ENCODE data around the gene CUEDC2.
A peak's percentile ranks its signal among the peaks of the same experiment; 100 is the strongest.

Gene CUEDC2

DNA sequence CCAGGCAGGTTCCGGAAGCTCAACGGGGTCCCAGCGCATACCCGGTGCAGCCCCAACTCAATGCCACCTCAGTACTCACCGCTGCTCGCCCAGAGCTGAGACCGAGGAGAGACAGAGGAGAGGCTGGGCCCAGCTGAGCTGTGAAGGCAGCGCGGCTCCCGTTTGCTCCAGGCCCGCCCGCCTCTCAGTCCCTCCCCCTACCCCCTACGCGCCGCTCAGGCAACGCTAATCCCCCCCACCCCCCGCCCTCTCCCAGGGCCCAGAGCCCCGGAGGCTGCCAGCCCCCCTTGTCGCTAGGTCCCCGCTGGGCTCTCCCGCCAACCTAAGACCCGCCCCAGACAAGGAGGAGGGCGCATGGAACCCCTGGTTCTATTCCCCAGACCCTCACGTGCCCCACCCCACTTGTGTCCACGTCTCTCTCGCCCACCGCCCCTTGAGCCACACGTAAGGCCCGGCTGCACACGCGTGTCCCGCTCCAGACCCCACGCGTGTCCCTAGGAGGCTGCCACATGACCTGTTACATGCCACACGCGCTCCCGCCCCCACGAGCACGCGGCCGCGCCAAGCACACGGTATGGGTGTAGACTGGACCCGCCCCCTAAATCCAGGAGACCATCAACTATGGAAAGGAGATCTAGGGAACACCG, 13.6 kb downstream of the CUEDC2 start, which contains the start of gene PSD:
Gene PSD (minus strand): TSS at position 164 of the 647 bp plus-strand sequence. CDS start 1,747 bp downstream, outside the sequence.
- Histone ChIP-seq H3K27me3 (replicated peaks; ENCODE audit: control insufficient read depth, insufficient read depth, low read length, poor library complexity, severe bottlenecking) (peaks cover 18% of the 10 kb centered on the region), H3K9me3 (ENCODE audit: control insufficient read depth, low read length) (no peaks in the 10 kb centered on the region), H3K4me1 (ENCODE audit: control insufficient read depth, insufficient read depth, low read length, poor library complexity, severe bottlenecking) (peaks cover 37% of the 10 kb centered on the region), H3K27ac (ENCODE audit: insufficient read depth, low read length, poor library complexity, severe bottlenecking) (no peak within 1 kb of the TSS), H3K36me3 (ENCODE audit: control insufficient read depth, insufficient read depth, low read length) (no peaks in the 10 kb centered on the region), H3K4me3 (ENCODE audit: insufficient read depth, low read depth, low read length, poor library complexity, severe bottlenecking) (peak within 1 kb of the TSS; percentile 88)
- no peak for DNase-seq

- Histone ChIP-seq H3K4me1 (ENCODE audit: control insufficient read depth, insufficient read depth, low read length, poor library complexity, severe bottlenecking) (peaks cover 23% of the 10 kb centered on the region), H3K9me3 (ENCODE audit: control insufficient read depth, low read length) (no peaks in the 10 kb centered on the region), H3K36me3 (ENCODE audit: control insufficient read depth, insufficient read depth, low read length) (no peaks in the 10 kb centered on the region), H3K27ac (ENCODE audit: insufficient read depth, low read length, poor library complexity, severe bottlenecking) (no peak overlapping the region), H3K4me3 (ENCODE audit: insufficient read depth, low read depth, low read length, poor library complexity, severe bottlenecking) (no peak overlapping the region), H3K27me3 (replicated peaks; ENCODE audit: control insufficient read depth, insufficient read depth, low read length, poor library complexity, severe bottlenecking) (peaks cover 18% of the 10 kb centered on the region)
- no peak for DNase-seq
Observed at GRCh38 chr10:102416695-102417094, 15.7 kb downstream of the CUEDC2 start.

DNA sequence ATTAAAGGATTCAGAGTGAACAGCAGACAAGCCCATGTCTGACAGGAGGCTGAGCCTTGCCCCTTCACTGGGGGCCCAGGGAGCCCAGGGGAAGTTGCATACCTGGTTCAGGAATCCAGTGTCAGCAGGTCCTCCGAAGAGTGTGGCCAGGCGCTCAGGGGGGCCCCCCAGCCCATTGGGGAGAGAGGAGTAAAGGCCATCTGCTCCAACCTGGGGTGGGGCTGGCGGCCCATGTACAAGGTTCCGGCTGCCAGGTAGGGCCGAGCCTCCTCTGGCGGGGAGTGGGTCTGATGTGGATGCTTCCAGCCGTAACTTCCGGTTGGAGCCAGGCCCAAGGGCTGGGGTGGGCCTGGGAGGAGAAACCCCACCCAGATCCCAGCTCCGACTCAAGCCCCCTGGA, 16.1 kb downstream of the CUEDC2 start:
- Histone ChIP-seq H3K9me3 (ENCODE audit: control insufficient read depth, low read length) (no peaks in the 10 kb centered on the region), H3K36me3 (ENCODE audit: control insufficient read depth, insufficient read depth, low read length) (no peaks in the 10 kb centered on the region), H3K4me1 (ENCODE audit: control insufficient read depth, insufficient read depth, low read length, poor library complexity, severe bottlenecking) (peaks cover 23% of the 10 kb centered on the region), H3K27me3 (replicated peaks; ENCODE audit: control insufficient read depth, insufficient read depth, low read length, poor library complexity, severe bottlenecking) (peaks cover 18% of the 10 kb centered on the region), H3K4me3 (ENCODE audit: insufficient read depth, low read depth, low read length, poor library complexity, severe bottlenecking) (no peak overlapping the region), H3K27ac (ENCODE audit: insufficient read depth, low read length, poor library complexity, severe bottlenecking) (no peak overlapping the region)
- DNase-seq, result no peak

DNA sequence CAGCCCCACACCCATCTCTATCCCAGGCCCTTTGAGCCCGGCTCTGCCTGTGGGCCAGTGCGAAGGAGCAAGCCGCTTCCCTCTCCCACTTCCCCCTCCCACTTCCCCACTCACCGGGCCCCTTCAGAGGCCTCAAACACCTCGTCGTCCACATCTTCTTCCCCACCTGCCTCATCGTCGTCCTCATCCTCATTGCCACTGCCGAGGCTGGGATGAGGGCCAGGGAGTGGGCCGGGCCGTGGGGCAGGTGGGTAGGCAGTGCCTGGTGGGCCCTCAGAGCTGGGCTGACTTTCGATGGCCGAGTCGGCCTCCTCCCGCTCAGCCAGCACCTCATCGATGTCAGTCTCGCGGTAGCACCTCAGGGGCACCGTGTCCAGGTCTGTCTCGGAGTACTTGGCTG, 17.6 kb downstream of the CUEDC2 start:
- H3K9me3 ChIP-seq (ENCODE audit: control insufficient read depth, low read length), result no peaks in the 10 kb centered on the region
- H3K4me1 ChIP-seq (ENCODE audit: control insufficient read depth, insufficient read depth, low read length, poor library complexity, severe bottlenecking), result peaks cover 26% of the 10 kb centered on the region
- DNase-seq, result no peak
- H3K27me3 ChIP-seq (replicated peaks; ENCODE audit: control insufficient read depth, insufficient read depth, low read length, poor library complexity, severe bottlenecking), result peaks cover 24% of the 10 kb centered on the region
- no peak overlapping the region for H3K4me3 ChIP-seq (ENCODE audit: insufficient read depth, low read depth, low read length, poor library complexity, severe bottlenecking)
- no peaks in the 10 kb centered on the region for H3K36me3 ChIP-seq (ENCODE audit: control insufficient read depth, insufficient read depth, low read length)
- no peak overlapping the region for H3K27ac ChIP-seq (ENCODE audit: insufficient read depth, low read length, poor library complexity, severe bottlenecking)

DNA sequence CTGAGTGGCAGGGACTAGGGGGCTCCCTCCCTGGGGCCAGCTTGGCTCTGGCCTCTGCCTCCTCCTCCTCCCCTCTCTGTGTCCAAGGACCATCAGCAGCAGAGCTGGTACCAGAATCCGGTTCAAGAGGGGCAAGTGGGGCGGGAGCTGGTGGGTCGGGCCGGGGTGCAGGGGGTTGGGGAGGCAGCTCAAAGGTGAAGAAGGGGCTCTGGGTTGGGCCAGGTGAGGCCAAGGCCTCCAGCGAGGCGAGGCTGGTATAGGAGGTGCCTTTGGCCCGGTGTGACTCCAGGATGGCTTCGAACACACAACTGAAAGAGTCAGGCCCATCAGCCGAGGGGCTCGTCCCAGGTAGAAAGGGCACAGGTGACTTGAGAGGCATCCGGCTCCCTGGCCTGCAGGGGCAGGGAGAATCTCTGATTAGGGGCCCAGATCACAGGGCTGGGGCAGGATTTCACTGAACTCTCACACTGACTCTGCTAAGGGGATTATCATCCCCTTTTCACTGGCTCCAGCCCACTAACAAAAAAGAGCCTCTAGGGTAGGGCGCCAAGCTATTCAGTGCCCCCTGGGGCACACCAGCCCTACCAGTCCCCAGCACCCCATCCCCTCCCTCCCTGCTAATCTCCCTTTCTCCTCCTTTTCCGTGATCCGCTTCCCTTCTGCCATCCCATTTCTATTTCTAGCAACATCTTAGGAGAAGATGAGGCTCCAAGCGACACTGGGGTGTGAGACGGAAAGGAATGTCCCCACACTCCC, 18.4 kb downstream of the CUEDC2 start:
- H3K4me1 ChIP-seq (ENCODE audit: control insufficient read depth, insufficient read depth, low read length, poor library complexity, severe bottlenecking), result peaks cover 25% of the 10 kb centered on the region
- H3K27ac ChIP-seq (ENCODE audit: insufficient read depth, low read length, poor library complexity, severe bottlenecking), result no peak overlapping the region
- H3K9me3 ChIP-seq (ENCODE audit: control insufficient read depth, low read length), result no peaks in the 10 kb centered on the region
- no peaks in the 10 kb centered on the region for H3K36me3 ChIP-seq (ENCODE audit: control insufficient read depth, insufficient read depth, low read length)
- no peak overlapping the region for H3K4me3 ChIP-seq (ENCODE audit: insufficient read depth, low read depth, low read length, poor library complexity, severe bottlenecking)
- peaks cover 21% of the 10 kb centered on the region for H3K27me3 ChIP-seq (replicated peaks; ENCODE audit: control insufficient read depth, insufficient read depth, low read length, poor library complexity, severe bottlenecking)
- no peak for DNase-seq

DNA sequence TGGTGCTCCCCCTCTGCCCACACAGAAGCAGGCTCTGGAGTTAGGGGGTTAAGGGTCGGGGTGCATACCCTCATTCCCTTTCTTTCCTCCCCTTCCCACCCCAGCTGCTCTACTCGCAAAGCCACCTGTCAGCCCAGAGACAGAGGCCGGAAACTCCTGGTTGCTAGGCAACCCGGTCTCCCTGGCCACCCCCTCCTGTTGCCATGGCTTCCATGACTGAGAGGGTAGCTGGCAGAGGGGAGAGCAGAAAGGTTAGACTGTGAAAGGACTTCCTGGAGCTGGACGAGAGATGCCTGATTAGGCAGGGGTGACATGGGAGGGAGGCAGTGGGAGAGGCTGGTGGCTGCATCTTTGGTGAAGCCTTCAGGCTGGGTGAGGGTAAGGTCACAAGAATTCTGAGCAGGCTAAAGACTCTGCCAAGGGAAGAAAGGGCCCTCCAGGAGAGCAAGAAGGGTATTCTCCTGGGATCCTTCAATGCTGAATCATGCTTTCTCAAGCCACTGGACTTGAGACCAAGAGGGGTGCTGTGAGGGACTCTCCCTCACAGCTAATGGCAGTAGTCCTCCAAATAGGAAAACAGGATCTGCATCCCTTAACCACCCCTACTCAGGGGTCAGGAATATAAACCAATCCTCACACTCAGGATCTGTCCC, 19.2 kb downstream of the CUEDC2 start:
- Histone ChIP-seq H3K9me3 (ENCODE audit: control insufficient read depth, low read length) (no peaks in the 10 kb centered on the region), H3K4me3 (ENCODE audit: insufficient read depth, low read depth, low read length, poor library complexity, severe bottlenecking) (no peak overlapping the region), H3K36me3 (ENCODE audit: control insufficient read depth, insufficient read depth, low read length) (no peaks in the 10 kb centered on the region), H3K4me1 (ENCODE audit: control insufficient read depth, insufficient read depth, low read length, poor library complexity, severe bottlenecking) (peaks cover 26% of the 10 kb centered on the region), H3K27ac (ENCODE audit: insufficient read depth, low read length, poor library complexity, severe bottlenecking) (no peak overlapping the region), H3K27me3 (replicated peaks; ENCODE audit: control insufficient read depth, insufficient read depth, low read length, poor library complexity, severe bottlenecking) (peaks cover 21% of the 10 kb centered on the region)
- DNase-seq, result no peak

GRCh38 chr10:102412293-102412692, 20.1 kb downstream of the CUEDC2 start:
- Histone ChIP-seq H3K36me3 (ENCODE audit: control insufficient read depth, insufficient read depth, low read length) (no peaks in the 10 kb centered on the region), H3K4me3 (ENCODE audit: insufficient read depth, low read depth, low read length, poor library complexity, severe bottlenecking) (no peak overlapping the region), H3K9me3 (ENCODE audit: control insufficient read depth, low read length) (no peaks in the 10 kb centered on the region), H3K4me1 (ENCODE audit: control insufficient read depth, insufficient read depth, low read length, poor library complexity, severe bottlenecking) (peaks cover 26% of the 10 kb centered on the region), H3K27me3 (replicated peaks; ENCODE audit: control insufficient read depth, insufficient read depth, low read length, poor library complexity, severe bottlenecking) (peaks cover 21% of the 10 kb centered on the region), H3K27ac (ENCODE audit: insufficient read depth, low read length, poor library complexity, severe bottlenecking) (no peak overlapping the region)
- no peak for DNase-seq

DNA sequence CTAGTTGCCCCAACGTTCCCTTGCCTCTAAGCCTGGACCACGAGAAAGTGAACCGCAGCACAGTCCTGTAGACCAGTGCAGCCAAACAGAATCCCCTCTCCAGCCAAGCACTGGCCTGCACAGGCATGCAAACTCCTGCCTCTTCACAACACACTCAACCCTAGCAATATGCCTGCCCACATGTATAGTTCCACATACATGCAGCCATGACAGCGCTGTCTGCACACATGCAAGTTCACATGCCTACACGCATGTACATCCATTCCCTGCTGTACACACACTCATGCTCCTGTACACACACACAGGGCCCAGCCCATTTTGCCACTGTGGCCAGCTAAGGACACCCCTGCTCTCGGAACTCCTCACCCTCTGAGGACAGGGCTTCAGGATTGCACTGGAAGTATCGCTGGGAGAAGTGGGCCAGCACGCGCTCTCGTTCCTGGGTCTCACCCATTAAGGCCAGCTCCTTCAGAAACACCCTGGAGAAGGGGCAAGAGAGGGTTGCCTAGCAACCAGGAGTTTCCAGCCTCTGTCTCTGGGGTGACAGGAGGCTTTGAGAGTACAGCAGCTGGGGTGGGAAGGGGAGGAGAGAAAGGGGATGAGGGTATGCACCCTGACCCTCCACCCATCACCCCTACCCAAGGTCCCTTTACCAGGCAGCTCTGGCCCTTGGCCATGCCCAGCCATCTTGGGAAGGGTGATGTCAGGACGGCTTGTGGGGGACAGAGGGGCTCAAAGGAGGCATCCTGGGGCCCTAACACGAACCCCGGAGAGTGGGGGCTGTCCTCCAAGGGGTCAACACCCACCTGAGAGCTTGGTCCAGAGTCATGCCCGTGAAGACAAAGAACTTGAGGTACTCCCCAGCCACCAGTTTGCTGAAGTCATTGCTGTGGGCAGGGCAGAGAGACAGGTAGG, 20.8 kb downstream of the CUEDC2 start:
- H3K36me3 ChIP-seq (ENCODE audit: control insufficient read depth, insufficient read depth, low read length), result no peaks in the 10 kb centered on the region
- peaks cover 26% of the 10 kb centered on the region for H3K4me1 ChIP-seq (ENCODE audit: control insufficient read depth, insufficient read depth, low read length, poor library complexity, severe bottlenecking)
- H3K27me3 ChIP-seq (replicated peaks; ENCODE audit: control insufficient read depth, insufficient read depth, low read length, poor library complexity, severe bottlenecking), result peaks cover 15% of the 10 kb centered on the region
- no peak overlapping the region for H3K4me3 ChIP-seq (ENCODE audit: insufficient read depth, low read depth, low read length, poor library complexity, severe bottlenecking)
- no peak for DNase-seq
- H3K27ac ChIP-seq (ENCODE audit: insufficient read depth, low read length, poor library complexity, severe bottlenecking), result no peak overlapping the region
- no peaks in the 10 kb centered on the region for H3K9me3 ChIP-seq (ENCODE audit: control insufficient read depth, low read length)

DNA sequence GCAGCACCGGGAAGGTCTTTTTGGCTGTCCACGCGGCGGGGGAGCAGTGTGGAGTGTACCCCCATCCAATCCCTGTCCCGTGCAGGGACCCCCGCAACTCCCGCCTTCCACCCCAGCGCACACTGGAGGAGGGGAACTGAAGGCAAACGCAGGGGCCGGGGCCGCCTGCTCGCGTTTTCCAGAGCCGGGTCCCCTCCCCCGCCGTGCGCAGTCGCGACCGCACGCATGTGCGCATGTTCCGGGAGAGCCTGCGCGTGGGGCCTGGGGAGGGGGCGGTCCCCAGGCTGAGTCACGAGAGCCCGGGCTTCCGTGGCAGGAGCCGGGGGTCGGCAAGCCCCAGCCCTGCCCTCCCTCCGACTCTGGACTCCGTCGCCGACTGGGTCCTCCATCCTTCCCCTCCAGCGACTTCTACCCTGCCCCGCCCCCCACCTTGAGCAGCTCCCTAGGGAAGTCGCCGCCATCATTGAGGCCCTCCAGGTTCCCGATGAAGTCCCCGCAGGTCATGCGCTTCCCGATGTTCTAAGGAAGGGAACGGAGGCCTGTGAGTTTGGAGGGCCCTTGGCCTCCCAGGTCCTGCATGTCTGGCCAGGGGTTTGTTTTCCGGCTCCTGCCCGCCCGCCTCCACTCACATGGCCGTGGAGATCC, 21.8 kb downstream of the CUEDC2 start:
- Histone ChIP-seq H3K4me3 (ENCODE audit: insufficient read depth, low read depth, low read length, poor library complexity, severe bottlenecking) (peak overlapping the region; percentile 46), H3K9me3 (ENCODE audit: control insufficient read depth, low read length) (no peaks in the 10 kb centered on the region), H3K27me3 (replicated peaks; ENCODE audit: control insufficient read depth, insufficient read depth, low read length, poor library complexity, severe bottlenecking) (peaks cover 8% of the 10 kb centered on the region), H3K4me1 (ENCODE audit: control insufficient read depth, insufficient read depth, low read length, poor library complexity, severe bottlenecking) (peaks cover 26% of the 10 kb centered on the region), H3K36me3 (ENCODE audit: control insufficient read depth, insufficient read depth, low read length) (no peaks in the 10 kb centered on the region), H3K27ac (ENCODE audit: insufficient read depth, low read length, poor library complexity, severe bottlenecking) (no peak overlapping the region)
- no peak for DNase-seq

All from effector memory CD4-positive, alpha-beta T cell (primary cell).